Loucy (cell line): ENCODE results near the gene GRID1.

Experiments
- H2AFZ ChIP-seq: fragments of 200-600 bp; sonication (generic); 2 replicates; pipeline ENCODE4 v1.6.0; 2016; ENCODE audit warnings: antibody characterized with exemption, mild to moderate bottlenecking, low read length, moderate library complexity
- H3F3A ChIP-seq: fragments of 200-600 bp; 2 replicates; pipeline ENCODE4 v1.6.0; 2016; ENCODE audit warnings: antibody characterized with exemption, low read depth, mild to moderate bottlenecking
- H3K27me3 ChIP-seq: fragments of 200-600 bp; sonication (generic); 2 replicates; pipeline ENCODE4 v1.6.1; 2014; ENCODE audit warnings: low read length, mild to moderate bottlenecking; ENCODE audit not compliant: insufficient read depth, poor library complexity, severe bottlenecking
- H3K36me3 ChIP-seq: fragments of 200-600 bp; sonication (generic); 2 replicates; pipeline ENCODE4 v1.6.1; 2016; ENCODE audit warnings: low read length; ENCODE audit not compliant: insufficient read depth
- H3K4me1 ChIP-seq: fragments of 200-600 bp; sonication (generic); 2 replicates; pipeline ENCODE4 v1.5.1; 2014; ENCODE audit warnings: low read length, mild to moderate bottlenecking; ENCODE audit not compliant: insufficient read depth, poor library complexity, severe bottlenecking
- H3K4me2 ChIP-seq: fragments of 200-600 bp; sonication (generic); 2 replicates; pipeline ENCODE4 v1.6.0; 2014; ENCODE audit warnings: antibody characterized with exemption, low read length, low read depth, mild to moderate bottlenecking; ENCODE audit not compliant: poor library complexity, severe bottlenecking
- H3K4me3 ChIP-seq: fragments of 200-600 bp; sonication (generic); 2 replicates; pipeline ENCODE4 v1.5.1; 2014; ENCODE audit warnings: low read length, mild to moderate bottlenecking, mixed read lengths; ENCODE audit not compliant: poor library complexity, severe bottlenecking
- H3K79me2 ChIP-seq: fragments of 200-600 bp; sonication (generic); 2 replicates; pipeline ENCODE4 v1.6.1; 2014; ENCODE audit warnings: low read length; ENCODE audit not compliant: insufficient read depth
- H3K9ac ChIP-seq: fragments of 200-600 bp; sonication (generic); 2 replicates; pipeline ENCODE4 v1.6.0; 2014; ENCODE audit warnings: mild to moderate bottlenecking, low read depth, low read length, moderate library complexity; ENCODE audit not compliant: poor library complexity, severe bottlenecking
- H3K9me2 ChIP-seq: fragments of 200-600 bp; sonication (generic); replicated peaks from 2 replicates; pipeline ENCODE4 v1.6.1; 2016; ENCODE audit warnings: low read depth, low read length, mixed read lengths
- H3K9me3 ChIP-seq: fragments of 200-600 bp; sonication (generic); 2 replicates; pipeline ENCODE4 v1.6.1; 2014; ENCODE audit warnings: mild to moderate bottlenecking, antibody characterized with exemption, low read length, low read depth; ENCODE audit not compliant: insufficient read depth
- H4K20me1 ChIP-seq: fragments of 200-600 bp; sonication (generic); 2 replicates; pipeline ENCODE4 v1.6.0; 2014; ENCODE audit warnings: antibody characterized with exemption, low read length, mild to moderate bottlenecking; ENCODE audit not compliant: insufficient read depth, poor library complexity, severe bottlenecking
- EZH2phosphoT487 ChIP-seq: fragments of 200-600 bp; IDR thresholded peaks from 2 replicates; pipeline ENCODE4 v1.6.1; 2018; ENCODE audit warnings: antibody characterized with exemption, mild to moderate bottlenecking, moderate library complexity, borderline replicate concordance
- TF ChIP-seq, protein P1 (sequence below): fragments of 200-600 bp; sonication (generic); conservative IDR thresholded peaks from 2 replicates; pipeline ENCODE4 v1.5.1; 2014; ENCODE audit warnings: mild to moderate bottlenecking, antibody characterized with exemption, low read length

The GRID1 gene

DNA sequence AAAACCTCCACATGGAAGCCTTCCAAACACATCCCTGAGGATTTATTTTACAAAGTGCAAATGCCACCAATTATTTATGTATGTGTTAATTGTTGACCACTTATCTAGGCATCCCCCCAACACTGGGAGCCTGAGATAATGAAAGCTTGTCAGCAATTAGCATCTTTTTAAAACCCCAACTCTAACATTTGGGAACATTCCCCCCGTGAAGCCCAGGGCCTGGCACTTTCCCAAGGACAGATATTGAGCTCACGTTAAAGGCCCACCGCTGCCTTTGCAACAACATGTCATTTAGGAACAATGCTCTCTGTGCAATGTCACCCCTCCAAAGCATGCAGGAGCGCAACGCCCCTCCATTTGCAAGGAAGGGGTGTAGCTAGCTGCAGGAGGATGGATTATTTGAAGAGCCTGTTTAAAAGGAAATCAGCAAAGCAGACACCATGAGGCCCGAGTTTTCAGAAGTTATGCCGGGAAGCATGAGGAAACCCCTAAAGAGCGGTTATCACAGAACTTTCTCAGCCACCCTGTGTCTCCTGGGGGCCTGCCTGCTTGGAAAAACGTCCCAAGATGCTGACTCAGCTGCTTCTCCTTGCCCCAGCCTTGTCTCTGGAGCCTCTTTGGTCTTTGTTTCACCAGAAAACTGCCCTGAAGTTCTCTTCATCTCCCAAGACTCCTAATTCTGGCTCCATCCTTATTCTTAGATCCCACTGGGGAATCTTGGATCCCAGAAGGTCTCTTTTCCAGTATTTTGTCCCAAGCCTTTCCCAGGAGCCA lies 444.1 kb downstream of the GRID1 start:
- Histone ChIP-seq H3K4me3 (no peak overlapping the region), H4K20me1 (no peaks in the 10 kb centered on the region), H3K79me2 (no peaks in the 10 kb centered on the region), H3K9me3 (no peaks in the 10 kb centered on the region), H3K4me1 (no peaks in the 10 kb centered on the region), H3K27me3 (no peaks in the 10 kb centered on the region), H2AFZ (no peak overlapping the region), H3K9me2 (no peaks in the 10 kb centered on the region), H3K36me3 (no peaks in the 10 kb centered on the region), H3K9ac (no peak overlapping the region), H3K4me2 (no peak overlapping the region), H3F3A (no peaks in the 10 kb centered on the region)
- no peak for TF ChIP-seq EZH2phosphoT487
- TF ChIP-seq, protein P1, sequence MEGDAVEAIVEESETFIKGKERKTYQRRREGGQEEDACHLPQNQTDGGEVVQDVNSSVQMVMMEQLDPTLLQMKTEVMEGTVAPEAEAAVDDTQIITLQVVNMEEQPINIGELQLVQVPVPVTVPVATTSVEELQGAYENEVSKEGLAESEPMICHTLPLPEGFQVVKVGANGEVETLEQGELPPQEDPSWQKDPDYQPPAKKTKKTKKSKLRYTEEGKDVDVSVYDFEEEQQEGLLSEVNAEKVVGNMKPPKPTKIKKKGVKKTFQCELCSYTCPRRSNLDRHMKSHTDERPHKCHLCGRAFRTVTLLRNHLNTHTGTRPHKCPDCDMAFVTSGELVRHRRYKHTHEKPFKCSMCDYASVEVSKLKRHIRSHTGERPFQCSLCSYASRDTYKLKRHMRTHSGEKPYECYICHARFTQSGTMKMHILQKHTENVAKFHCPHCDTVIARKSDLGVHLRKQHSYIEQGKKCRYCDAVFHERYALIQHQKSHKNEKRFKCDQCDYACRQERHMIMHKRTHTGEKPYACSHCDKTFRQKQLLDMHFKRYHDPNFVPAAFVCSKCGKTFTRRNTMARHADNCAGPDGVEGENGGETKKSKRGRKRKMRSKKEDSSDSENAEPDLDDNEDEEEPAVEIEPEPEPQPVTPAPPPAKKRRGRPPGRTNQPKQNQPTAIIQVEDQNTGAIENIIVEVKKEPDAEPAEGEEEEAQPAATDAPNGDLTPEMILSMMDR: no peak

DNA sequence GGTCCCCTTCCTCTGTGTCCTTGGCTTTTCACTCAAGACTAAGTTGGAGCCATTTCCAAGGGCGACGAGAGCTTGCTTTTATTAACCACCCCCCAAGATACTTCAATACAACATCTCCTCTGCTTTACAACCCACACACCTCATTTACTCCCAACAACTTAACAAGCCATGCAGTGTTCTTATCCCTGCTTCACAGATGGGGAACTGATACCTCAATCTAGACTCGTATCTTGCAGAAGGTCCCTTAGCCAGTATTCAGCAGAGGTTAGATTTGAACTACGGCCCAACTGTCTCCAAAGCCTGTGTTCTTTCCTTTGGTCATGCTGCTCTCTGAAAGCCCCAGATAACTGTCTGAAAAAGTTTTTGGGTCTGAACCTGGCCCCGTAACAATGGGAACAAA lies 444.8 kb downstream of the GRID1 start:
- no peaks in the 10 kb centered on the region for H3K4me1 ChIP-seq
- no peak overlapping the region for H3K4me2 ChIP-seq
- H3F3A ChIP-seq: no peaks in the 10 kb centered on the region
- no peaks in the 10 kb centered on the region for H3K36me3 ChIP-seq
- H3K9me3 ChIP-seq: no peaks in the 10 kb centered on the region
- no peak overlapping the region for H2AFZ ChIP-seq
- no peaks in the 10 kb centered on the region for H4K20me1 ChIP-seq
- no peaks in the 10 kb centered on the region for H3K9me2 ChIP-seq
- no peaks in the 10 kb centered on the region for H3K79me2 ChIP-seq
- no peak overlapping the region for H3K9ac ChIP-seq
- no peaks in the 10 kb centered on the region for H3K27me3 ChIP-seq
- TF ChIP-seq, protein P1: no peak
- no peak for TF ChIP-seq EZH2phosphoT487
- no peak overlapping the region for H3K4me3 ChIP-seq

DNA sequence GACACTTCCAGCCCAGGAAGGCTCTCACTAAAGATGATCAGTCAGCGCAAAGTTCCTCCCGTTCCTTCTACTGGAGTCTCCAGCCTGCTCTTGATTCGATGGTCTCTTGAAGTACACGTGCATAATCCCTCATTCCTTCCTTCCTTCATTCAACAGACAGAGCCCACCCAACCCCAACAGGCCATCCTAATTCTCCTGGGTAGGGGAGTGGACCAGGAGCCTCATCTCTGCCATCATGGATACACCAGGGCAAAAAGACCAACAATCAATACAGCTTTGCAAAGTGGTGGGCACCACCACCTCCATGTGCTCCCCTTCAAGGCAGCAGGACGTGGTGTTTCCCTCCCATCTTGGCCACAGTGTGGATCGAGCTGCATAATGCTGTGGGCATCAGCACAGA lies 446.3 kb downstream of the GRID1 start:
- TF ChIP-seq, protein P1: no peak
- TF ChIP-seq EZH2phosphoT487: no peak
- Histone ChIP-seq H3F3A (no peaks in the 10 kb centered on the region), H3K4me1 (no peaks in the 10 kb centered on the region)

More for the DNA sequence above, 446.3 kb downstream of the GRID1 start:
- H3K9me3 ChIP-seq: no peaks in the 10 kb centered on the region
- H3K79me2 ChIP-seq: no peaks in the 10 kb centered on the region
- no peaks in the 10 kb centered on the region for H3K36me3 ChIP-seq
- no peak overlapping the region for H3K9ac ChIP-seq
- no peak overlapping the region for H3K4me2 ChIP-seq
- H3K27me3 ChIP-seq: no peaks in the 10 kb centered on the region
- no peaks in the 10 kb centered on the region for H4K20me1 ChIP-seq
- H2AFZ ChIP-seq: no peak overlapping the region
- no peak overlapping the region for H3K4me3 ChIP-seq
- H3K9me2 ChIP-seq: no peaks in the 10 kb centered on the region
